ENCODE data around the gene TMEM266.

TMEM266 gene

DNA sequence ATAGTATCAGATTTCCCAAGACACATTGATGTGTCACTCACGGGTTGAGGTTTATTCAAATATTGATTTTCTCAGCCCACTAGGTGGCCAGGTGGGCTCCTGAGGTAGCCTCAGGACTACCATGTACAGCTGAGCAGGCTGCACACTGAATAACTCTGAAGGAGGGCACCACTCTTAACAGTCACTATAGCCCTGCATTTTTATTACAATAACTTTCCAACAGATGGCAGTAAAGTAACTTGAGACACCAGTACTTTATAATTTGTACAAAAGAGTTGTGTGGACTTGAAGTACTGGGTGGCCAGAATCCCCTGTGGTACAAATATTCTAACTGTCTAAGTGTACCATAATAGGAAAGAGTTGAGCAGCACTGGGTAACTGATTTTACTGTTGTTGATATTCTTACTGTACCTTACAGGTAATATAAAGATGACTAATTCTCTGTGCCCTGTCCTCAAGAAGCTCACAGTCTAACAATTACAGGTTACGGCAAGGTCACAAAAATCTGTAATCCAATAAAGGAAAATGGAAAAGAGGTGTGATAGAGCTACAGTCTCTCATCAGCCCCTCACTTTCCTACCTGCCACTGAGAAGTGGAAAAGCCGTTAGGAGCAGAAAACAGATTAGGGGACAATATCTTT, 175.5 kb downstream of the TMEM266 start:
- no peak for DNase-seq (ENCODE audit: low read depth, low spot score)

GRCh38 chr15:76236350-76236749, 176.6 kb downstream of the TMEM266 start:
- no peak for DNase-seq (ENCODE audit: low read depth, low spot score)

DNA sequence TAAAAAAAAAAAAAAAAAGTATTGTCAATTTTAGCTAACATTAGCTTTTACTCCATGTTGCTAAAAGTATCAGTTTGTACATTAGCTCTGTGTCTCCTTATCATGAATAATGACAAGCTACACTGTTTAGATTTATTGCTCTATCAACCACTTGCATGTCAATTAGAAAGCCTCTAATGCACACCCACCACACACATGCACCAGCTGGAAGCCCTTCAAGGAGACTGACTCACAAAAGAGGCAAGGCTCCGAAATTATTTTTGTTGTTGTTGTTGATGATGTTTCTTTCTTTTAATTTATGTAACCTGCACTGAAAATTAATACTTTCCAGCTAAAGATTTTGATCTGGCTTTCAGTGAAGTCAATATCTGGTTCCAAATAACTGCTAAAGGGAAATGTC, 180.0 kb downstream of the TMEM266 start:
- DNase-seq (ENCODE audit: low read depth, low spot score), result no peak

GRCh38 chr15:76245072-76245610, 185.4 kb downstream of the TMEM266 start:
- DNase-seq (ENCODE audit: low read depth, low spot score), result no peak

DNA sequence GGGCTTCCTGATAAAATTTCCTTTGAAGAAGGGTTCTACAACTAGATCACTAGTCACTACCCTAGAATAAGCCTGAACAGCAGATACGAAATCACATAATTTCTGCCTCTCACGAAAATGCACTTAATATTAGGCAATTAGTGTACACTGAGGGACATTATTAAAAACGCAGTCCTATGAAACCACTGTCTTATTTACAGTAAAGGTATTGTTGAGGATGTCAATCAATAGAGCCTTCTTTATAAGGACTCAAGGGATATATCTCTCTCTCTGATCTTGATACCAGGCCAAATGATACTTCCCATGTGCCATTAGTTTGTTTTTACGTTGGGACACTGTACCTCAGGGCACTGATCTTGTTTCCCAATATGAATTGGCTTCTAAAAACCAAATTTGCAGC, 191.9 kb downstream of the TMEM266 start:
- no peak for DNase-seq (ENCODE audit: low read depth, low spot score)

- DNase-seq (ENCODE audit: low read depth, low spot score), result no peak
Observed at GRCh38 chr15:76252249-76252648, 192.5 kb downstream of the TMEM266 start.

DNA sequence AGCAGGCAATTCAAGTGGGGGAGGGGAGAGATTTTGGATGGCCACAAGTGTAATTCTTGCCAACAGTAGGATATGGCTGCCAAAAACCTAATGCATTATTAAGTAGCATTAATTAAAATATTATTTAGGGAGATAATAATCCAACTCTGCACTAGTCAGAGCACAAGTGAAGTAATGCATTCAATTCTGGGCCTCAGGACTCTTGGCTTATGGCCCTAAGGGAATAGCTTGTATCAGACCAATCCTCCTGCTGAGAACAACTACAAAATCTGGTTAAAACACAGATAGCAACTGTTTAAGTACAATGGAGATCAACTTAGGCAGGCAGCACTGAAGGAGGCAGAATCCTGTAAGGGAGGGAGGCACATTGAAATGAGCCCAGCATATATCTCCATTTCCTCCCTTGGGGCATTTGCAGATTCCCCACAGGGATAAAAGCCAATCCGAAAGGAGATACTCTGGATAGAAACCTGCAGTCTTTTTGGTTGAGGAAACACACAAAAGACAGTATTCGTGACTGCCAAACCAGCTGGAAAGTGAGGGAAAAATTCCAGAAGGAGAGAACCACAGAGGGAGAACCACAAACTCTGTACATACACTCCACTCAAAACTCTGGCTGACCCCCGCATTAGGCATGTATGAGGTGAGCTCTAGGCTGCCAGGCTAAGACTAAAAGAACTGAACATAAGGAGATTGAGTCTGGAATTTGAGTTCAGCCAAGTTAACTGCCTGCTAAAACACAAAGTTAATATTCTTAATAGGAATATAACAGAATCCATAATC, 194.1 kb downstream of the TMEM266 start:
- DNase-seq (ENCODE audit: low read depth, low spot score), result peak; percentile 69
